Measurements from ENCODE around the gene MRC1. TPM values are rescaled to one million over a fixed set of nuclear protein-coding genes. Genes with fewer than 3 reads are reported as not detected.

Gene MRC1
- total and polyA plus RNA-seq, 10 of the 15 experiments (the other 5 are each of a cell fraction or from before 2014, with no cell fraction given): 0.01 to 0.21 (median 0.03) TPM; not detected in 5

GRCh38 chr10:17817316-17817715 is 8.2 kb downstream of the MRC1 start:
- DNase-seq (ENCODE audit: low read depth, low spot score) (no peak), ATAC-seq (no peak), FAIRE-seq (no peak)
- no peaks in the 10 kb centered on the region for H4K20me1 ChIP-seq (ENCODE audit: control insufficient read depth, insufficient read depth)
- ChIA-PET POLR2A (no interaction called here), CTCF (no interaction called here), SMC1A (ENCODE audit: uncharacterized antibody, unreplicated experiment) (no interaction called here), RAD21 (ENCODE audit: unreplicated experiment) (no interaction called here)
- no peaks in the 10 kb centered on the region for H3K79me2 ChIP-seq (ENCODE audit: control insufficient read depth, insufficient read depth, low read length)
- no peak overlapping the region for H3K4me3 ChIP-seq
- no peaks in the 10 kb centered on the region for H3K36me3 ChIP-seq (ENCODE audit: control insufficient read depth in 2 of 2, insufficient read depth in 2 of 2, low read length in 1 of 2)
- no peaks in the 10 kb centered on the region for H3K9me3 ChIP-seq (replicated peaks; ENCODE audit: control insufficient read depth, insufficient read depth, low read length)
- H3K27me3 ChIP-seq (replicated peaks in 1 of 2; ENCODE audit: control insufficient read depth in 2 of 2, insufficient read depth in 2 of 2, low read length in 1 of 2): no peaks in the 10 kb centered on the region; a peak in 1 of 4 replicates
- no peaks in the 10 kb centered on the region for H3K4me1 ChIP-seq (ENCODE audit: control insufficient read depth, insufficient read depth, low read length)
- no peak overlapping the region for H3K27ac ChIP-seq (ENCODE audit: control insufficient read depth, insufficient read depth)
- WGBS (ENCODE audit: insufficient coverage, insufficient replicate concordance, low lambda C conversion rate, missing lambda C conversion rate): 74% methylated on average over 1 of the region's 1 CpG
- intact Hi-C loops (cut with micrococcal nuclease; ENCODE audit: unreplicated experiment): no loop called here
- no peak overlapping the region for H3K9ac ChIP-seq (ENCODE audit: control insufficient read depth, insufficient read depth, low read length)
- no peak overlapping the region for H2AFZ ChIP-seq (ENCODE audit: control insufficient read depth, low read depth, low read length)
- no peak overlapping the region for H3K4me2 ChIP-seq (ENCODE audit: control insufficient read depth, insufficient read depth)
- BruUV-seq (replicated peaks): no TSS peak
- in situ Hi-C loops (cut with MboI): no loop called here
- TF ChIP-seq TCF12 (IDR thresholded peaks at IDR 0.05; ENCODE audit: low read depth, low read length) (no peak), CTCF (IDR thresholded peaks at IDR 0.05 in 2 of 3, conservative IDR thresholded peaks at IDR 0.05 in 1 of 3; ENCODE audit: control insufficient read depth in 2 of 3, extremely low read depth in 1 of 3, insufficient read depth in 1 of 3, low read depth in 3 of 3, low read length in 3 of 3) (no peak), PRDM15 (CRISPR knock-in tag; IDR thresholded peaks at IDR 0.05) (no peak), RBBP5 (conservative IDR thresholded peaks at IDR 0.05) (no peak), CHD4 (IDR thresholded peaks at IDR 0.05) (no peak), CHD2 (IDR thresholded peaks at IDR 0.05; ENCODE audit: borderline replicate concordance, low read depth, low read length) (no peak), RAD51 (IDR thresholded peaks at IDR 0.05) (no peak), NKRF (conservative IDR thresholded peaks at IDR 0.05) (no peak), REST (IDR thresholded peaks at IDR 0.05; ENCODE audit: low read depth, low read length) (no peak), RAD21 (IDR thresholded peaks at IDR 0.05; ENCODE audit: insufficient read depth, low read depth, low read length) (no peak), RCOR1 (conservative IDR thresholded peaks at IDR 0.05; ENCODE audit: low read depth, low read length) (no peak), KAT2A (conservative IDR thresholded peaks at IDR 0.05; ENCODE audit: control insufficient read depth, low read depth, low read length) (no peak), IRF4 (IDR thresholded peaks at IDR 0.05; ENCODE audit: low read depth, low read length) (no peak), SREBF1 (IDR thresholded peaks at IDR 0.05; ENCODE audit: low read length) (no peak), RELA (IDR thresholded peaks at IDR 0.05; ENCODE audit: borderline replicate concordance, partially characterized antibody) (no peak)

Measured in GM12878 (cell line).